HG03442 (cell line): ENCODE measurements around the gene ABCA5.

Experiments used
- ATAC-seq: cut with Tn5 transposase; IDR thresholded peaks from one replicate; pipeline ENCODE4 v1.9.1; 2021; ENCODE audit warnings: mild to moderate bottlenecking, moderate library complexity; ENCODE audit not compliant: unreplicated experiment

ABCA5 gene

GRCh38 chr17:69327060-69327831 is at the start of gene ABCA5:
Gene ABCA5, minus strand, starts transcription at chr17:69327133. Its CDS starts 12,718 bp downstream, at chr17:69314415.
- ATAC-seq: peak; percentile 91

- no peak for ATAC-seq
Measured at GRCh38 chr17:69375229-69375628, 48.3 kb upstream of the ABCA5 start.

- ATAC-seq: no peak
Measured at GRCh38 chr17:69373069-69373468, 46.1 kb upstream of the ABCA5 start.

- ATAC-seq: peak; percentile 89
Measured at GRCh38 chr17:69367298-69367697, 40.4 kb upstream of the ABCA5 start.

DNA sequence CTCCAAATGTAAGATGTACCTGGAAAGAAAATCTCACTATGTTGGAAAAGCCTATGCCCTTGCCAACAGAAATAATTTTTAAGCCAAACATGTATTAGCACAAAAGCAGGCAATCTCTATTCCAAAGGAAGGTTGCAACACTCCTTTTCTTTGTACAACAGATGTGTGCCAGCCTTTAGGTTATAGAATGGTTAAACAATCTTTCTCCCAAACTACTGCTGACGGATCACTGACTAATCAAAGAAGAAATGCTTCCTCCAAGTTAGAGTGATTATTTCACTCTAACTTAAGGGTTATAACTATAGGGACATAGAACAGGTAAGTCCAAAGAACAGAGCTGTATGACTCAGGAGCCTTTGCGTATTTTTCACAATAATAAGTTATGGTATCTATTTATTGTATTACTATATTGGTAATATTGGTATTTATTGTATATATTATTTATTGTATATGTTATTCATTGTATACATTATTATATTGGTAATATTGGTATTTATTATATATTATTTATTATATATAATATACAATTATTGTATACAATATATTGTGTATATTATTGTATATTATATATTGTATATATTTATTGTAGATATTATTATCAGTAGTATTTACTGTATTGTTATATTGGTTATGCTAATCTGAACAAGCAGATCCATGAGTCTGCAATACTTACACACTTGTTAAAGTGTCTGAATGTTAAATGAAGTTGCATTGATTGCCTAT is 36.7 kb upstream of the ABCA5 start:
- ATAC-seq: no peak

DNA sequence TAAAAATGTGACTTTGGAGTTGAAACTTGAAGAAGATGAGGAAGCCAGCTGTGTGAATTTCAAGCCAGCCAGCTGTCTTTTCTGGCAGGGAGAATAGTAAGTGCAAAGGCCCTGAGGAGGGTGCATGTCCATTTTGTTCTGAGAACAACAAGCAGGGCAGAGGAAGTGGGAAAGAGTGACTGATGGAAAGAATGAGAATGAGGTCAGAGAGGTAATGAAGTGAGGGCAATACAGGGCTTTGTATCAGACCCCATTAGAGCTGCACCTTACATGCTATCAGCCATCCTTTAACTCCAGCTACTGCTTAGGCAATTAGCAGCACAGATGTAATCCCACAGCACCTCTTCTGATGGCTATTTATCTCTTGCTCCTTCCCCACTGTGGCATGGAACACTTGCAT is 34.2 kb upstream of the ABCA5 start:
- no peak for ATAC-seq

DNA sequence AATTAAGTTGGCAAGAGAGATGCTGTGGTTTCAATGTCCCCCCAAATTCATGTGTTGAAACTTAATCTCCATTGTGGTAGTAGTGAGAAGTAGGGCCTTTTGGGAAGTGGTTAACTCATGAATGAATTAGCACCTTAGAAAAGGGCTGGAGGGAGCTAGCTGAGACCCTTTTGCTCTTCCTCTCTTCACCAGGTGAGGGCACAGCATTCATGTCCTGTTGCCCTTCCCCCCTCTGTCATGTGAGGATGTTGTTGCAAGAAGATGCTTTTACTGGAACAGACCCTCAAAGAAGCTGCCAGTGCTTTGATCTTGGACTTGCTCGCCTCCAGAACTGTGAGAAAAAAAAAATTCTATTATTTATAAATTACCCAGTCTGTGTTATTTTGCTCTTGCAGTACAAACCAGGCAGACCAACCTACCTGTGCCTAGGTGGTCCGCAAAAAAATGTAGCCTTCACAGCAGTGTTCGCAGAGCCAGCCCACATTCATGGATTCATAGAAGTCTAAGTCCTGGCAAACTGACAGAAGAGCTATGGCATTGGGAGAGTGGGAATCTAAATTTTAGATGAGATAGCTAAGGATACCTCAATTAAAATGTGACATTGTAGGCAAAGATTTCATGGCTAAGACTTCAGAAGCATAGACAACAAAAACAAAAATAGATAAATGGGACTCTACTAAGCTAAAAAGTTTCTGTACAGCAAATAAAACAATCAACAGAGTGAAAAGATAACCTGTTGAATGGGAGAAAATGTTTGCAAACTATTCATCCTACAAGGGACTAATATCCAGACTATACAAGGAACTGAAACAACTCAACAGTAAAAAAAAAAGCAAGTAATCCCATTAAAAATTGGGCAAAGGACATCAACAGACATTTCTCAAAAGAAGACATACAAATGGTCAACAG is 32.0 kb upstream of the ABCA5 start:
- no peak for ATAC-seq

DNA sequence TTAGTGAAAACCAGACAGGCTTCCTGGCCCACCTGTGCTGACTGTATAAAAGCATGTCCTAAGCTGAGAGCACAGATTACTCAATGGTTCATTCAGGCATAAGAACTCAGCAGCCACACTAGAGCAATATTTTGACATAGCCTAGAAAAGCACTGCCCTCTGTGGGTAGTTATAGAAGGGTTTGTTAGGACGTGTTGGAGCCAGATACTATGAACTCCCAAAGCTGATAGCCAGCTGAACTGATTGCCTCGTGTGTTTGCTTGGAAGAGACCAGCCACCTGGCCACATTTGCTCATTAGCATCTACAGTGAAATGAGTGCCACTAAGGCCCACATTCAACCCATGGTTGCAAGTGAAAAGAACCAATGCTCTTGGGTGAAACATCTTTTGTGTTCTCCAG is 30.8 kb upstream of the ABCA5 start:
- ATAC-seq: no peak

DNA sequence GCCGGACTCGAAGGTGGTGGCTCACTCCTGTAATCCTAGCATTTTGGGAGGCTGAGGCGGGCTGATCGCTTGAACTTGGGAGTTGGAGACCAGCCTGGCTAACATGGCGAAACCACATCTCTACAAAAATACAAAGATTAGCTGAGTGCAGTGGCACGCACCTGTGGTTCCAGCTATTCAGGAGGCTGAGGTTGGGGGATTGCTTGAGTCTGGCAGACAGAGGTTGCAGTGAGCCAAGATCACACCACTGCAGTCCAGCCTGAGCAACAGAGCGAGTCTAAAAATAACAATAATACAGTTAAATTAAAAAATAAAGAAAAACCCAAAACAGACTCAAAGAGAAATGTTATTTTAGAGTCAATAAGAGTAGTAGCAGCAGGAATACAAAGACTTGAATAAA is 29.7 kb upstream of the ABCA5 start:
- ATAC-seq: no peak

GRCh38 chr17:69350911-69351310 is 24.0 kb upstream of the ABCA5 start:
- ATAC-seq: no peak

DNA sequence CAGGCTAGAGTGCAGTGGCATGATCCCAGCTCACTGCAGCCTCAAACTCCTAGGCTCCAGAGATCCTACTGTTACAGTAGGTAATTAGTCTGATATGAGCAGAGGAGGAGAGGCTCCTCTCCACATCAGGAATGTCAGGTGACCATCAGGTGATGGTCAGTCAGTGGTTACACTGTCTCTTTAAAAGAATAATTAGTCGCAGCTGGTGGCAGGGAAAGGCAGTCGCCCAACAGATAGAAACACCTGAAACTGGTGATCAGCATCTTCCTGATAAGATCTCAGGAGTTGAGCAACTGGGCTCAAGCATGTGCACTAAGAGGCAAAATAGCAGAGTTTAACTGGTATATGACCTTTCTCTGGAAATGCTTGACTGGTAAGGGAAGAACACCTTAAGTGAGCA is 21.5 kb upstream of the ABCA5 start:
- ATAC-seq: no peak

DNA sequence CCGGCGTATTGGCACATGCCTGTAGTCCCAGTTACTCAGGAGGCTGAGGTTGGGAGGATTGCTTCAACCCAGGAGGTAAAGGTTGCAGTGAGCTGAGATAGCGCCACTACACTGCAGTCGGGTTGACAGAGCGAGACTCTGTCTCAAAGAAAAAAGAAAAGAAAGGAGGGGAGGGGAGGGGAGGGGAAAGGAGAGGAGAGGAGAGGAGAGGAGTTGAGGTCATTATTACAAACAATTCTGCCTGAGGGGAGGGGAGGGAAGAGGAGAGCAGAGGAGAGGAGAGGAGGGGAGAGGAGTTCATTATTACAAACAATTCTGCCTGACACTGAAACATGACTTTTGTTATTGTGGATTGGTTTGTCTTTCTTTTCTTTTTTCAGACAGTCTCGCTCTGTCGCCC is 19.8 kb upstream of the ABCA5 start:
- no peak for ATAC-seq

DNA sequence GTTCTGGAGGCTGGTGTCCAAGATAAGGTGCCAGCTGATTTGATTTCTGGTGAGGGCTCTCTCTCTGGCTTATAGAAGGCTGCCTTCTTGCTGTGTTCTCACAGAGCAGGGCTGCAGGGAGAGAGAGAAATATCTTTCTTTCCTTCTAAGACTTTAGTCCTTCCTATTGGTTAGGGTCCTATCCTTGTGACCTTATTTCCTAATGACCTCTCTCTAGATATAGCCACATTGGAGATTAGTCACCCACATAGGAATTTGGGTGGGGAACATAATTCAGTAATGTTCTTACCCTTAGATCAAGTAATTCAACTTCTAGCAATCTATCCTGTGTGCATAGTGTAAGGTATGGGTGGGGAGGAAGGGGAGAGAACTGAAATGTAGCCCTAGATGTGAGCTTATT is 18.0 kb upstream of the ABCA5 start:
- no peak for ATAC-seq

GRCh38 chr17:69342896-69343644 is 16.1 kb upstream of the ABCA5 start:
- no peak for ATAC-seq

DNA sequence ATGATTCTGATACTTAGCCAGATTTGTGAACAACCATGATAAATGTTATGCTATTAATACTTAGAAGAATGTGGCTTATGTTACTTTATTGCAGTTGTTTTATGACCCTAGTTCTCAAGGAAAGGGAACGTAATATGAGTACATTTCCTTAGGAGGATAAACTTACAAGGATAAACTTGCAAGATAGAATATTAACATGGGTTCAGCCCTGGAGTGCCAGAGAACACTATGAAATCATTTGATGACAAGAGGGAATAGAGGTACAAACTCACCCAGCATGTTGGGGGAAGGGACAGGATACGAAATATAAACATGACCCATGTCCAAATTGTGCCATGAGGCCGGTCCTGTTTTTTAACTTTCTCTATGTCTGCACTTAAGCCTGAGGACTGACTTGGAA is 13.0 kb upstream of the ABCA5 start:
- ATAC-seq: no peak

- no peak for ATAC-seq
Measured at GRCh38 chr17:69336996-69337395, 10.1 kb upstream of the ABCA5 start.

DNA sequence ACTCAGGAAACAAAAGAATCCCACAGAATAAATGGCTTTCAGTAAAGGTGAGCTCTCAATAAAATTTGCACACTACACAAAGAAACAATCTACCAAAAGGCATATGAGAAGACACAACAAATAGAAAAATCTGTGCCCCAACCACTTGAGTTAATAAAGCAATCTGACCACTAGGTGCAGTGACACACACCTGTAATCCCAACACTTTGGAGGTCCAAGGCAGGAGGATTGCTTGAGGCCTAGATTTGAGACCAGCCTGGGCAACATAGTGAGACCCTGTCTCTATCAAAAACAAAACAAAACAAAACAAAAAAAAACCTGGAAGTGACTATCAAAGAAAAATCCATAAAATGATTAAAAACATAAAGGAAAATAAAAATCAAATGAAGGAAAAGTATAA is 9.6 kb upstream of the ABCA5 start:
- ATAC-seq: no peak

DNA sequence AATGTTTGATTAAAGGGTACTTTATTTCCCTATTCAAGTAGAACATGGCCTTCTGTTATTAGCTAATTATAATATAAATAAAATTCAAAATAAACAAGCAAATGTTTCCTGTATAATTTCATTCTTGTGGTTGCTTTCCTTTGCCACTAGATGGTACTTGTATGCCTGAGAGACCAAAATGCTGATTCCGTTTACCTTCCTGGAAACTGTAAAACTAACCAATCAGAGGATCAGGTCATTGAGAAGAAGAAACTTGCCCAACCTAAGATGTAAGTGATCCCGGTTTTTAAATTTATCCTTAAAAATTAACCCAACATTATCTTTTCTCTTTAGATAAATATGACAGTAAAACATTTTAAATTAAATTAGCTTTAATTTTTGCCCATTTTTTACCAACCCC is 8.1 kb upstream of the ABCA5 start:
- no peak for ATAC-seq

GRCh38 chr17:69333561-69333960 is 6.6 kb upstream of the ABCA5 start:
- no peak for ATAC-seq

DNA sequence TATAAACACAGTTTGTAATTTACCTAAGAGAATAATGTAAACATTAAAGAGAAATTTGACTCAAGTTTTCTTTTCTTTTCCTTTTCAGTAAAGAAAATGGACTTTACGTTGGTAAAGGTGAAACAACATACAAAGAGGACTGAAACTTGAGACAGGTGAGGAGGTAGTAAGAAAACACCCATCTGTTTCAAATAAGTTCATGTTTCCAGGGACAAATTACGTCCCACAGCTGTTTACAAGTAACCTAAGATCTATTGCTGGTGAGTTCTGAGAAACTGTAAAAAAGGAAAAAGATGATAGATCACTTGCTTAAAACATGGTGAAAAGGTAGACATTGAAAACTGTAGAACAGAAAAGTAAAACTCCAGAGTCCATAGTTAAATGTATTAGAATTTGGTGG is 4.8 kb upstream of the ABCA5 start:
- no peak for ATAC-seq
